ENCODE measurements around the gene PWWP2B. TPM values are rescaled to one million over a fixed set of nuclear protein-coding genes. Genes with fewer than 3 reads are reported as not detected.

Gene PWWP2B
- total and polyA plus RNA-seq, 2 of the 4 experiments (the other 2 are of a cell fraction) = 1.7 to 2.2 TPM

GRCh38 chr10:132465889-132466519, 69.0 kb downstream of the PWWP2B start:
- intact Hi-C loops (cut with micrococcal nuclease) (no loop called here), in situ Hi-C loops (cut with MboI; ENCODE audit: low sequenced_read_pairs) (no loop called here), dilution Hi-C loops (cut with HindIII; ENCODE audit: low sequenced_read_pairs, unreplicated experiment) (no loop called here)
- Histone ChIP-seq H3K4me1 (ENCODE audit: control insufficient read depth, insufficient read depth, low read length) (no peaks in the 10 kb centered on the region; the same call in 1 of the 2 replicates), H3K27ac (ENCODE audit: insufficient read depth, low read length) (no peak overlapping the region), H3K56ac (ENCODE audit: extremely low read depth, insufficient read depth, low read length) (no peak overlapping the region), H2AK9ac (replicated peaks; ENCODE audit: low read depth, low read length, poor library complexity) (no peak overlapping the region), H2BK120ac (ENCODE audit: low read depth, low read length) (no peak overlapping the region), H2AK5ac (ENCODE audit: low read depth, low read length) (no peak overlapping the region), H3K36me3 (ENCODE audit: control insufficient read depth, insufficient read depth, low read length) (no peaks in the 10 kb centered on the region), H3K23ac (ENCODE audit: low read depth, low read length) (no peak overlapping the region), H4K5ac (ENCODE audit: low read depth, low read length) (no peak overlapping the region), H4K8ac (ENCODE audit: low read depth in 2 of 2, low read length in 2 of 2) (no peak overlapping the region), H3K9me1 (ENCODE audit: insufficient read depth, low read length) (no peaks in the 10 kb centered on the region), H4K20me1 (ENCODE audit: insufficient read depth, low read length) (no peaks in the 10 kb centered on the region), H3K9ac (ENCODE audit: low read depth, low read length) (no peak overlapping the region), H3K18ac (ENCODE audit: low read depth, low read length) (no peak overlapping the region), H3K14ac (replicated peaks; ENCODE audit: low read depth, low read length) (no peak overlapping the region), H3K4me2 (ENCODE audit: low read depth, low read length) (no peak overlapping the region), H3K9me3 (ENCODE audit: control insufficient read depth, insufficient read depth, low read length) (no peaks in the 10 kb centered on the region), H4K91ac (ENCODE audit: insufficient read depth, low read depth, low read length) (no peak overlapping the region), H3K4me3 (ENCODE audit: insufficient read depth, low read depth, low read length) (no peak overlapping the region), H3K79me1 (ENCODE audit: low read depth in 1 of 2, low read length in 2 of 2) (no peaks in the 10 kb centered on the region), H2AFZ (replicated peaks; ENCODE audit: low read length, poor library complexity) (no peak overlapping the region), H3K4ac (ENCODE audit: low read depth, low read length) (no peak overlapping the region), H3K27me3 (ENCODE audit: control insufficient read depth, insufficient read depth, low read length) (peaks cover 11% of the 10 kb centered on the region; the same call in 1 of the 2 replicates), H2BK20ac (ENCODE audit: low read depth, low read length) (no peak overlapping the region), H2BK5ac (ENCODE audit: low read depth, low read length, poor library complexity, severe bottlenecking) (no peak overlapping the region), H2BK15ac (ENCODE audit: low read depth, low read length) (no peak overlapping the region)
- 85% methylated on average over 4 of the region's 20 CpGs; no CpG with 5 or more reads in 1 of the 2 experiments for WGBS, 2 experiments (ENCODE audit: extremely low coverage in 2 of 2, insufficient read length in 1 of 2)
- TF ChIP-seq MAFK (IDR thresholded peaks at IDR 0.05; ENCODE audit: low read depth, low read length) (no peak), RFX5 (IDR thresholded peaks at IDR 0.05; ENCODE audit: low read depth, low read length) (no peak), NFE2L2 (IDR thresholded peaks at IDR 0.05; ENCODE audit: low read depth, low read length) (no peak), MXI1 (IDR thresholded peaks at IDR 0.05; ENCODE audit: borderline replicate concordance, low read depth, low read length) (no peak), RCOR1 (IDR thresholded peaks at IDR 0.05; ENCODE audit: insufficient replicate concordance, low read length) (no peak), USF2 (IDR thresholded peaks at IDR 0.05; ENCODE audit: low read depth, low read length) (no peak), BHLHE40 (IDR thresholded peaks at IDR 0.05; ENCODE audit: low read depth, low read length) (no peak), CEBPB (IDR thresholded peaks at IDR 0.05; ENCODE audit: low read depth, low read length) (no peak), POLR2A (IDR thresholded peaks at IDR 0.05; ENCODE audit: low read depth, low read length) (no peak), ELK1 (IDR thresholded peaks at IDR 0.05; ENCODE audit: borderline replicate concordance, low read depth, low read length) (no peak), MAZ (IDR thresholded peaks at IDR 0.05; ENCODE audit: borderline replicate concordance, low read depth, low read length) (no peak), RAD21 (IDR thresholded peaks at IDR 0.05; ENCODE audit: low read length) (no peak), FOS (IDR thresholded peaks at IDR 0.05; ENCODE audit: low read depth, low read length) (no peak), CHD1 (IDR thresholded peaks at IDR 0.05; ENCODE audit: low read depth, low read length) (no peak), SMC3 (IDR thresholded peaks at IDR 0.05; ENCODE audit: low read depth, low read length) (no peak)
- TF ChIP-seq, protein P1, sequence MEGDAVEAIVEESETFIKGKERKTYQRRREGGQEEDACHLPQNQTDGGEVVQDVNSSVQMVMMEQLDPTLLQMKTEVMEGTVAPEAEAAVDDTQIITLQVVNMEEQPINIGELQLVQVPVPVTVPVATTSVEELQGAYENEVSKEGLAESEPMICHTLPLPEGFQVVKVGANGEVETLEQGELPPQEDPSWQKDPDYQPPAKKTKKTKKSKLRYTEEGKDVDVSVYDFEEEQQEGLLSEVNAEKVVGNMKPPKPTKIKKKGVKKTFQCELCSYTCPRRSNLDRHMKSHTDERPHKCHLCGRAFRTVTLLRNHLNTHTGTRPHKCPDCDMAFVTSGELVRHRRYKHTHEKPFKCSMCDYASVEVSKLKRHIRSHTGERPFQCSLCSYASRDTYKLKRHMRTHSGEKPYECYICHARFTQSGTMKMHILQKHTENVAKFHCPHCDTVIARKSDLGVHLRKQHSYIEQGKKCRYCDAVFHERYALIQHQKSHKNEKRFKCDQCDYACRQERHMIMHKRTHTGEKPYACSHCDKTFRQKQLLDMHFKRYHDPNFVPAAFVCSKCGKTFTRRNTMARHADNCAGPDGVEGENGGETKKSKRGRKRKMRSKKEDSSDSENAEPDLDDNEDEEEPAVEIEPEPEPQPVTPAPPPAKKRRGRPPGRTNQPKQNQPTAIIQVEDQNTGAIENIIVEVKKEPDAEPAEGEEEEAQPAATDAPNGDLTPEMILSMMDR (conservative IDR thresholded peaks at IDR 0.05; ENCODE audit: low read depth, low read length) = no peak
- CTCF ChIA-PET = no interaction called here
- DNase-seq = no peak
- POLR2A ChIA-PET (ENCODE audit: unreplicated experiment) = no interaction called here
- no peak for ATAC-seq (ENCODE audit: low read depth)
- no TSS peak for BruUV-seq (replicated peaks)

All from IMR-90 (cell line).